ENCODE measurements around the gene BOC. TPM values are rescaled to one million over a fixed set of nuclear protein-coding genes. Genes with fewer than 3 reads are reported as not detected.

Gene BOC
- total and polyA plus RNA-seq, 2 of the 8 experiments (the other 6 are each of a cell fraction or from before 2014, with no cell fraction given) = 6.9 to 9.3 TPM

DNA sequence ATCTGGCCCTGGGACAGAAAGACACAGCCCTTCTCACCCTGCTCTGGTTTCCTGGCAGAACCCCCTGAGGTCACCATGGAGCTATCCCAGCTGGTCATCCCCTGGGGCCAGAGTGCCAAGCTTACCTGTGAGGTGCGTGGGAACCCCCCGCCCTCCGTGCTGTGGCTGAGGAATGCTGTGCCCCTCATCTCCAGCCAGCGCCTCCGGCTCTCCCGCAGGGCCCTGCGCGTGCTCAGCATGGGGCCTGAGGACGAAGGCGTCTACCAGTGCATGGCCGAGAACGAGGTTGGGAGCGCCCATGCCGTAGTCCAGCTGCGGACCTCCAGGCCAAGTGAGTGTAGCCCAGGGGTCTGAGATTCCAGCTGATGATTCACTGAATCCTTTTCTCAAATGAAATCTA, 61.7 kb downstream of the BOC start:
- Histone ChIP-seq H3K27ac (ENCODE audit: low read depth, low read length) (no peak overlapping the region), H3K9me3 (ENCODE audit: insufficient read depth in 2 of 2, low read depth in 1 of 2, low read length in 1 of 2) (no peaks in the 10 kb centered on the region), H2BK5ac (ENCODE audit: low read depth, low read length) (no peak overlapping the region), H2AK5ac (ENCODE audit: low read depth, low read length) (no peak overlapping the region), H3K14ac (ENCODE audit: insufficient read length) (no peak overlapping the region), H2AFZ (ENCODE audit: low read length) (no peak overlapping the region), H4K91ac (replicated peaks; ENCODE audit: insufficient read length, low read length) (no peak overlapping the region), H3K56ac (replicated peaks; ENCODE audit: insufficient read length, low read depth, low read length) (no peak overlapping the region), H2BK15ac (ENCODE audit: low read length) (no peak overlapping the region), H2BK120ac (replicated peaks; ENCODE audit: low read depth, low read length) (no peak overlapping the region), H3K23ac (ENCODE audit: insufficient read length) (no peak overlapping the region), H3K4me2 (ENCODE audit: insufficient read depth in 1 of 2, low read depth in 2 of 2, low read length in 2 of 2) (no peak overlapping the region), H3K79me2 (ENCODE audit: control insufficient read depth in 1 of 2, insufficient read depth in 2 of 2, low read length in 2 of 2) (no peaks in the 10 kb centered on the region), H2BK20ac (ENCODE audit: low read length) (no peak overlapping the region), H3K27me3 (replicated peaks in 1 of 4; ENCODE audit: control insufficient read depth in 3 of 4, extremely low read depth in 1 of 4, insufficient read depth in 3 of 4, low read length in 3 of 4) (no peaks in the 10 kb centered on the region), H3K4ac (replicated peaks; ENCODE audit: insufficient read length, low read depth, low read length) (no peak overlapping the region), H3K9ac (replicated peaks in 1 of 4; ENCODE audit: extremely low read depth in 1 of 4, low read depth in 3 of 4, low read length in 3 of 4) (no peak overlapping the region), H3K23me2 (ENCODE audit: low read depth, low read length) (no peaks in the 10 kb centered on the region), H4K20me1 (replicated peaks in 1 of 2; ENCODE audit: control insufficient read depth in 1 of 2, insufficient read depth in 2 of 2, low read length in 2 of 2) (no peaks in the 10 kb centered on the region), H3K4me3 (ENCODE audit: extremely low read depth in 1 of 4, insufficient read depth in 2 of 4, low read depth in 3 of 4, low read length in 4 of 4) (no peak overlapping the region), H3K18ac (ENCODE audit: extremely low read depth, low read length) (no peak overlapping the region), H3K79me1 (ENCODE audit: low read depth, low read length) (no peaks in the 10 kb centered on the region), H3K36me3 (ENCODE audit: control insufficient read depth in 2 of 4, insufficient read depth in 4 of 4, low read length in 3 of 4) (no peaks in the 10 kb centered on the region; a peak in 2 of 8 replicates), H3K4me1 (replicated peaks in 1 of 4; ENCODE audit: control insufficient read depth in 3 of 4, insufficient read depth in 4 of 4, low read length in 3 of 4) (peaks cover 0 to 11% (median 5%) of the 10 kb centered on the region in 4 experiments; a peak in 4 of 7 replicates), H4K5ac (ENCODE audit: insufficient read length, low read depth, low read length) (no peak overlapping the region), H4K8ac (ENCODE audit: extremely low read depth, insufficient read depth, low read length) (no peak overlapping the region), H2BK12ac (ENCODE audit: low read depth, low read length) (no peak overlapping the region)
- WGBS, 2 experiments (ENCODE audit: extremely low coverage in 1 of 2, insufficient coverage in 1 of 2, insufficient read length in 1 of 2, insufficient replicate concordance in 2 of 2, low coverage in 1 of 2, low lambda C conversion rate in 2 of 2, missing lambda C conversion rate in 1 of 2) = 94% methylated on average over 15 of the region's 15 CpGs; no CpG with 5 or more reads in 1 of the 2 experiments
- FAIRE-seq (no peak), DNase-seq (ENCODE audit: low read depth in 1 of 2, low spot score in 2 of 2) (no peak)
- CTCF ChIA-PET (ENCODE audit: partially characterized antibody) = interaction anchor here (0.8 to 5.3 kb wide), 5 partner anchors 9 to 221 kb away, joined by 4 to 37 read pairs (median 4); no protein-coding TSS in a partner anchor
- POLR2A ChIA-PET (ENCODE audit: partially characterized antibody) = interaction anchor here (1.0 kb wide), 1 partner anchor 8 kb away, joined by 3 read pairs; no protein-coding TSS in a partner anchor
- TF ChIP-seq FOSL1 (IDR thresholded peaks at IDR 0.05; ENCODE audit: insufficient read depth, low read depth, low read length) = no peak
- TF ChIP-seq, protein P1, sequence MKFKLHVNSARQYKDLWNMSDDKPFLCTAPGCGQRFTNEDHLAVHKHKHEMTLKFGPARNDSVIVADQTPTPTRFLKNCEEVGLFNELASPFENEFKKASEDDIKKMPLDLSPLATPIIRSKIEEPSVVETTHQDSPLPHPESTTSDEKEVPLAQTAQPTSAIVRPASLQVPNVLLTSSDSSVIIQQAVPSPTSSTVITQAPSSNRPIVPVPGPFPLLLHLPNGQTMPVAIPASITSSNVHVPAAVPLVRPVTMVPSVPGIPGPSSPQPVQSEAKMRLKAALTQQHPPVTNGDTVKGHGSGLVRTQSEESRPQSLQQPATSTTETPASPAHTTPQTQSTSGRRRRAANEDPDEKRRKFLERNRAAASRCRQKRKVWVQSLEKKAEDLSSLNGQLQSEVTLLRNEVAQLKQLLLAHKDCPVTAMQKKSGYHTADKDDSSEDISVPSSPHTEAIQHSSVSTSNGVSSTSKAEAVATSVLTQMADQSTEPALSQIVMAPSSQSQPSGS (IDR thresholded peaks at IDR 0.05; ENCODE audit: low read length) = no peak
